ENCODE data around the gene GPR108.

GRCh38 chr19:6750062-6750461, 12.7 kb upstream of the GPR108 start:
- no peak for TF ChIP-seq POLR2A (IDR thresholded peaks at IDR 0.05)
- TF ChIP-seq, protein P1, sequence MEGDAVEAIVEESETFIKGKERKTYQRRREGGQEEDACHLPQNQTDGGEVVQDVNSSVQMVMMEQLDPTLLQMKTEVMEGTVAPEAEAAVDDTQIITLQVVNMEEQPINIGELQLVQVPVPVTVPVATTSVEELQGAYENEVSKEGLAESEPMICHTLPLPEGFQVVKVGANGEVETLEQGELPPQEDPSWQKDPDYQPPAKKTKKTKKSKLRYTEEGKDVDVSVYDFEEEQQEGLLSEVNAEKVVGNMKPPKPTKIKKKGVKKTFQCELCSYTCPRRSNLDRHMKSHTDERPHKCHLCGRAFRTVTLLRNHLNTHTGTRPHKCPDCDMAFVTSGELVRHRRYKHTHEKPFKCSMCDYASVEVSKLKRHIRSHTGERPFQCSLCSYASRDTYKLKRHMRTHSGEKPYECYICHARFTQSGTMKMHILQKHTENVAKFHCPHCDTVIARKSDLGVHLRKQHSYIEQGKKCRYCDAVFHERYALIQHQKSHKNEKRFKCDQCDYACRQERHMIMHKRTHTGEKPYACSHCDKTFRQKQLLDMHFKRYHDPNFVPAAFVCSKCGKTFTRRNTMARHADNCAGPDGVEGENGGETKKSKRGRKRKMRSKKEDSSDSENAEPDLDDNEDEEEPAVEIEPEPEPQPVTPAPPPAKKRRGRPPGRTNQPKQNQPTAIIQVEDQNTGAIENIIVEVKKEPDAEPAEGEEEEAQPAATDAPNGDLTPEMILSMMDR (IDR thresholded peaks at IDR 0.05), result no peak
